ENCODE data around the gene GALM. TPM values are rescaled to one million over a fixed set of nuclear protein-coding genes. Genes with fewer than 3 reads are reported as not detected.

The GALM gene
- total and polyA plus RNA-seq, 9 donors, result 9.8 to 38.7 (median 12.3) TPM

DNA sequence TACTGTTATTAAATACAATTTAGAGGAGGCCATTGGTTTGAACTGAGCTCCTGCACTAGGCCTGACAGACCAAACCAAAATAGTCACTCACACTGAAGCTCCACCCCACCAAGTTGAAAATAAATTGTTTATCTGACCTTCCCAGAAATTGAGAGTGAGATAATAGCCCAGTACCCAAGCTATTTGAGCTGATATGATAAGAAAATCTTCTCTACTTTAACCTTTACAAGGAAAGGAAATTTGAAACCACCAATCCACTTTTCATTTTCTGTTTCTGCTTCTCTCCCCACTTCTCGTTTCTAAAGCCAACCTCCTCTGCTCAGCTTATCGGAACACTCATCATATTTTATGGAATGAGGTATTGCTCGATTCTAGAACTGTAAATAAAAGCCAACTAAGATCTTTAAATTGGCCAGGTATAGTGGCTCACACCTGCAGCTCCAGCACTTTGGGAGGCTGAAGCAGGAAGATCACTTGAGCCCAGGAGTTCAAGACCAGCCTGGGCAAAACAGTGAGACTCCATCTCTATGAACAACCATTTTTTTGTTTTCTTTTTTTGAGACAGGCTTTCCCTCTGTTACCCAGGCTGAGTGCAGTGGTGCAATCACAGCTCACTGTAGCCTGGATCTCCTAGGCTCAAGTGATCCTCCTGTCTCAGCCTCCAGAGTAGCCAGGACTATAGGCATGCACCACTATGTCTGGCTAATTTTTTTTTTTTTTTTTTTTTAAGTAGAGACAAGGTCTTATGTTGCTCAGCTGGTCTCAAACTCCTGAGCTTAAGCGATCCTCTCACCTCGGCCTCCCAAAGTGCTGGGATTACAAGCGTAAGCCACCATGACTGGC, 13.3 kb upstream of the GALM start:
- no peak for TF ChIP-seq POLR2A (IDR thresholded peaks at IDR 0.05)
- no peak for TF ChIP-seq EP300 (IDR thresholded peaks at IDR 0.05)
- TF ChIP-seq, protein P1, sequence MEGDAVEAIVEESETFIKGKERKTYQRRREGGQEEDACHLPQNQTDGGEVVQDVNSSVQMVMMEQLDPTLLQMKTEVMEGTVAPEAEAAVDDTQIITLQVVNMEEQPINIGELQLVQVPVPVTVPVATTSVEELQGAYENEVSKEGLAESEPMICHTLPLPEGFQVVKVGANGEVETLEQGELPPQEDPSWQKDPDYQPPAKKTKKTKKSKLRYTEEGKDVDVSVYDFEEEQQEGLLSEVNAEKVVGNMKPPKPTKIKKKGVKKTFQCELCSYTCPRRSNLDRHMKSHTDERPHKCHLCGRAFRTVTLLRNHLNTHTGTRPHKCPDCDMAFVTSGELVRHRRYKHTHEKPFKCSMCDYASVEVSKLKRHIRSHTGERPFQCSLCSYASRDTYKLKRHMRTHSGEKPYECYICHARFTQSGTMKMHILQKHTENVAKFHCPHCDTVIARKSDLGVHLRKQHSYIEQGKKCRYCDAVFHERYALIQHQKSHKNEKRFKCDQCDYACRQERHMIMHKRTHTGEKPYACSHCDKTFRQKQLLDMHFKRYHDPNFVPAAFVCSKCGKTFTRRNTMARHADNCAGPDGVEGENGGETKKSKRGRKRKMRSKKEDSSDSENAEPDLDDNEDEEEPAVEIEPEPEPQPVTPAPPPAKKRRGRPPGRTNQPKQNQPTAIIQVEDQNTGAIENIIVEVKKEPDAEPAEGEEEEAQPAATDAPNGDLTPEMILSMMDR (IDR thresholded peaks at IDR 0.05), result no peak
- intact Hi-C loops (cut with DNase I), result no loop called here
- DNase-seq, result no peak
- Histone ChIP-seq H3K4me3 (no peak overlapping the region), H3K9me3 (no peaks in the 10 kb centered on the region), H3K4me1 (ENCODE audit: insufficient read depth) (no peaks in the 10 kb centered on the region), H3K27ac (no peak overlapping the region), H3K36me3 (no peaks in the 10 kb centered on the region), H3K27me3 (no peaks in the 10 kb centered on the region)
- WGBS, 3 donors, result 69 to 74% (median 71%) methylated on average over 6 of the region's 6 CpGs

DNA sequence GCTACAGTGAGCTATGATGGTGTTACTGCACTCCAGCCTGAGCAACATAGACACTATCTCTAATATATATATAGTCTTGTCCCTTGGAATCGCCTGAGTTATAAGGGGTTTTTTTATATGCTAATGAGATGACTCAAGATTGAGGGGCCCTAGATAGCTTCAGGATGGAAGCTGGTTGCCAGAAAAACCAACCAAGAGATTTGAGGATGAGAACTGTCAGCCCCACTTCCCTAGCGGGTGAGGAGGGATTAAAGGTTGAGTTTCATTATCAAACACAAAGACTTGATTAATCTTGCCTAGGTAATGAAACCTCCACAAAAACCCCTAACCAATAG, 12.6 kb upstream of the GALM start:
- H3K36me3 ChIP-seq, result no peaks in the 10 kb centered on the region
- DNase-seq, result no peak
- no peaks in the 10 kb centered on the region for H3K9me3 ChIP-seq
- no peaks in the 10 kb centered on the region for H3K4me1 ChIP-seq (ENCODE audit: insufficient read depth)
- TF ChIP-seq EP300 (IDR thresholded peaks at IDR 0.05) (no peak), POLR2A (IDR thresholded peaks at IDR 0.05) (no peak)
- TF ChIP-seq, protein P1 (IDR thresholded peaks at IDR 0.05), result no peak
- H3K27ac ChIP-seq, result no peak overlapping the region
- intact Hi-C loops (cut with DNase I), result no loop called here
- H3K27me3 ChIP-seq, result no peaks in the 10 kb centered on the region
- 78 to 96% (median 94%) methylated on average over 2 of the region's 2 CpGs for WGBS, 3 donors
- no peak overlapping the region for H3K4me3 ChIP-seq

DNA sequence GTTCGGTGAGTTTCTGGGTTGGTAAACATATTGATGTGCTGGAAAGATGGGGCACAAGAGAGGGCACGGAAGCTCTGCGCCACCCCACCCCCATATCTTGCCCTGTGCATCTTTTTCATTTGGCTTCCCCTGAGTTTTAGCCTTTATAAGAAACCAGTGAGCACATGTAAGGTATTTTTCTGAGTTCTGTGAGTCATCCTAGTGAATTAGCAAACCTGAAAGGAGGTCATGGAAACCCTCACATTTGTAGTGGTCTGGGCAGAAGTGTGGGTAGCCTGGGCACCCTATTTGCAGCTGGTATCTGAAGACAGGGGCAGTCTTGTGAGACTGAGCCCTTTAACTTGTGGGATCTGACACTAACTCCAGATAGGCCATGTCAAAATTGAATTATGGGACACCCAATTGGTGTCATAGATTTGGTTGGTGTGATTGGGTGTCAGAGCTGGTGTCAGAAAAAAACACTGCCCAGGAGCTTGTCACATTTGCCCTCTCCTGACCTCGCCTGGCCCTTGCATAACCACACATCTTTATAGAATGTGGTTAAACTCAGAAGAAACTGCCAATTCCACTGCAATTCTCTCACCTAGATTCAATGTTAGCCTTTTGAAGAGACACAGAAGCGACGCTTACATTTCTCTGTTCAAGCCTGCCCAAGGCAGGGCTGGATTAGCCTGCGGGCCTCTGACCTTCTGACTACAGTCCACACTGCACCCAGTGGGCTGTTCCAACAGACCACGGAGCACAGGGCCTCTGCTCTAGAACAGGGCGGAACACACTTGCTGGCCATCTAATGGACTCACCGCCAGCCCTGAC, 12.0 kb upstream of the GALM start:
- Histone ChIP-seq H3K4me1 (ENCODE audit: insufficient read depth) (no peaks in the 10 kb centered on the region), H3K4me3 (no peak overlapping the region), H3K36me3 (no peaks in the 10 kb centered on the region), H3K27ac (no peak overlapping the region), H3K27me3 (no peaks in the 10 kb centered on the region), H3K9me3 (no peaks in the 10 kb centered on the region)
- no peak for TF ChIP-seq POLR2A (IDR thresholded peaks at IDR 0.05)
- no peak for TF ChIP-seq EP300 (IDR thresholded peaks at IDR 0.05)
- TF ChIP-seq, protein P1 (IDR thresholded peaks at IDR 0.05), result no peak
- intact Hi-C loops (cut with DNase I), result no loop called here
- WGBS, 3 donors, result 87 to 89% (median 88%) methylated on average over 10 of the region's 10 CpGs
- DNase-seq, result no peak

DNA sequence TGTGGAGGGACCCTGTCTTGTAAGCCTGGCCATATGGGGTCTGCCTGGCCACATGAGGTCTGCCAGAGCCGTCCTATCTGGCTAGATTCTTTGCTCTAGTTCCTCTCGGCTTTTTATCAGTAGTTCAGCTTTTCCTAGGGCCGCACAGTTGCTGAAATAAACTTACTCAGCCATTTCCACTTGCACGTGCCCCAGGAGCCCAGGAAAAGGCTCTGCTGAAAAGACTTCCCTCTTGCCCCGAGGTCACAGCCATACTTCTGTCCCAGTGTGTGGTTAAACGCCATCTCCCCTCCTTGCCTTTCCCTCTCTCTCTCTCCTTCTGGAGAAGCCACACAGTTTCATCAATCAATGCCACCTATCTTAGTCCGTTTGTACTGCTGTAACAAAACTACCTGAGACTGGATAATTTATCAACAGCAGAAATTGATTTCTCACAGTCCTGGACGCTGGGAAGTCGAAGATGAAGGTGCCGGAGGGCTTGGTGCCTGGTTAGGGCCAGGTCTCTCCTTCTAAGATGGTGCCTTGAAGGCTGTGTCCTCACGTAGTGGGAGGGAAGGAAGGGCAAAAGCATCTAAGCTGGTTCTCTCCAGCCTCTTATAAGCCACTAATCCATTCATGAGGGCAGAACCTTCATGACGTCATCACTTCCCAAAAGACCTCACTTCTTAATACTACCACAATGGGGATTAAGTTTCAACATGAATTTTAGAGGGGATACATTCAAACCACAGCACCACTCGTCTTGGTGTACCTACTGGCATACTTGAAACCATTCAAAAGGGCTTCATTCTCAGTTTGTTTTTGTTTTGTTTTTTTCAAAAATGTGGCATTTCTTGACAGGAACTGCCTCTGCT, 11.2 kb upstream of the GALM start:
- Histone ChIP-seq H3K4me1 (ENCODE audit: insufficient read depth) (no peaks in the 10 kb centered on the region), H3K4me3 (no peak overlapping the region), H3K36me3 (no peaks in the 10 kb centered on the region), H3K9me3 (no peaks in the 10 kb centered on the region), H3K27me3 (no peaks in the 10 kb centered on the region), H3K27ac (no peak overlapping the region)
- no peak for DNase-seq
- intact Hi-C loops (cut with DNase I), result no loop called here
- WGBS, 3 donors, result 73 to 75% (median 73%) methylated on average over 13 of the region's 13 CpGs
- TF ChIP-seq POLR2A (IDR thresholded peaks at IDR 0.05) (no peak), EP300 (IDR thresholded peaks at IDR 0.05) (no peak)
- TF ChIP-seq, protein P1 (IDR thresholded peaks at IDR 0.05), result no peak
